SIG-M5 (cell line): ENCODE data around the gene NR0B1.

Experiments
- DNase-seq: peaks from one replicate; lab custom pipeline; 2025; lab: John Stamatoyannopoulos, UW

Gene NR0B1

DNA sequence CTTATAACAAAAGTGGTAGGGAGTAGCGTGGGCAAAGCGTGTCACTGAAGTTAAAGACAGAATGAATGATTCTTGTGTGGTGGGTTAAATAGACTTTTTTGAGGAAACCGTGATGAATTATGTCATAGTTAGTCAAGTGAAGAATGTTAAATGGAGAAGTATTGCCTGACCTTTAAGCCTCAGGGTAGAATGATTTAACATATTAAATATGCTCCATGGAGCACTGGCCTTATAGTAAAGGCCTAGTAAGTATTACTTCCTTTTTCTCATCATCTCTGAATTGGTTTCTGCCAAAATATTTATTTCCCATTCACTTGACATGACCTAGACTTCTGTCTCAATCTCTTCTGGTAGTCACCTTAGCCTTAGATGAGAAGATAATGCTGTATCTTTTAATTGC, 38.6 kb downstream of the NR0B1 start:
- DNase-seq = no peak

- no peak for DNase-seq
Observed at GRCh38 chrX:30262763-30263162, 46.4 kb downstream of the NR0B1 start.

- no peak for DNase-seq
Observed at GRCh38 chrX:30261012-30261411, 48.2 kb downstream of the NR0B1 start.

DNA sequence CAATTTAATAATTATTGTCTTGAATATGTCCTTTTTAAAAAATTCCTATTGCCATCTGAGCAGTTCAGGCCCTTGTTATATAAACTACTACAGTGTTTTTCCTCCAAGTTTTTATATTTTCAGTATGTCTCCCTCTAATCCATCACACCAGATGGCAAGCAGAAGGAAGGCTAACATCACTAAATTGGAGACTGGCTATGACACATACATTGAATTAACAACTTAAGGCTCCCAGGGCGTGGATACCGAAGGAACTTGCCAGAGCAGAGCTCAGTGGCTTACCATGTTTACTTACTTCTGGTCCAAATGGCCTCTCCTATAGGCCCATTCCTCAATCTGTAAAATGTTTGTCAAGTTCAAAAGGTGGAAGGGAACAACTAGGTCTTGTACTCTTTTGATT, 49.3 kb downstream of the NR0B1 start:
- no peak for DNase-seq
